NCI-H510A (cell line): Measurements from ENCODE around the gene HMG20A.

Source experiments
- DNase-seq: peaks from one replicate; lab custom pipeline; 2025; lab: John Stamatoyannopoulos, UW

The HMG20A gene

DNA sequence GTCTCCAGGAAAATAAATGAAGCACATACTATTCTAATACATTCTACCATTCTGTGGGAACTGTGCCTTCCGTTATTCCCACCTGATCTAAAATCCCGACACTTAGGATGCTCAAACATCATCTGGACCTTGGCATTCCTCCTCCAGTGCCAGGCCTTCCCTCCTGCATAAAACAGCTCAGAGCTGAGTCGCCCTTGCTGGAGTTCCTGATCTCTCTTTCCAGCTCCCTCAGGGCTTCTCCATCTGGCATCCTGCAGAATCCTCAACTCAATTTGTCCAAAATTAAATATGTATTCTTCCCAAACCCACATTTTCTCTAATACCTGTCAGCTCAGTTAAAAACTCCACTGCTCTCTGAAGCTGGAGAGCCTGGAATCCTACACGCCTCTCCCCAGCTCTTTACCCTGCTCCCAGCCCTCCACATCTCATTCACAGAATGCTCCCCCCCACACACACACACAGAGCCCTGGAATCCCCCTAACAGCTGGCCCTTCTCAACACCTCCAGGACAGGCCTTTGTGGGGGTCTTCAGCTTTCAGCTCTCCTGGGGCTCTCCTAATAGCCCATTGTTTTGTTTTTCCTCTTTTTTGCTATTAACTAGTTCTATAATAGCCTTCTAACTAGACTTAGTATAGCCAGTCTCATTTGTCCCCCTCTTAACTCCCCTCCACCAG is 78.5 kb downstream of the HMG20A start:
- no peak for DNase-seq

DNA sequence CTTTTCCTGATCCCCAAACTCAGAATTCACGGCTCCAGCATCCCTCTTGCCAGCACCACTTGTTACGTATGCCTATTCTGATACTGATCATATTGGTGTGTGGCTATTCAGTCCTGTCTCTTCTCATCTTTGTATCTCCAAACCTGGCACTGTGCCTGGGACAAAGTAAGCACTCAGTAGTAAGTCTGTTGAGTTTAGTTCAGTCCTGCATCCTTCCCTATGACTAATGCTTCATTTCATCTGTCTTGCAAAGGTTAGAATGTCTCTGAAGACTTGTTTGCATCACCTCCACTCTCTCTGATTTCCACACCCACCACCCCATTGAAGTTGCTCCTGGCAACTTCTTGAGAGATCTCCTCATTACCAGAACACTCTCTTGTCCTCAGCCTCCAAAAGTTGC is 80.3 kb downstream of the HMG20A start:
- no peak for DNase-seq

DNA sequence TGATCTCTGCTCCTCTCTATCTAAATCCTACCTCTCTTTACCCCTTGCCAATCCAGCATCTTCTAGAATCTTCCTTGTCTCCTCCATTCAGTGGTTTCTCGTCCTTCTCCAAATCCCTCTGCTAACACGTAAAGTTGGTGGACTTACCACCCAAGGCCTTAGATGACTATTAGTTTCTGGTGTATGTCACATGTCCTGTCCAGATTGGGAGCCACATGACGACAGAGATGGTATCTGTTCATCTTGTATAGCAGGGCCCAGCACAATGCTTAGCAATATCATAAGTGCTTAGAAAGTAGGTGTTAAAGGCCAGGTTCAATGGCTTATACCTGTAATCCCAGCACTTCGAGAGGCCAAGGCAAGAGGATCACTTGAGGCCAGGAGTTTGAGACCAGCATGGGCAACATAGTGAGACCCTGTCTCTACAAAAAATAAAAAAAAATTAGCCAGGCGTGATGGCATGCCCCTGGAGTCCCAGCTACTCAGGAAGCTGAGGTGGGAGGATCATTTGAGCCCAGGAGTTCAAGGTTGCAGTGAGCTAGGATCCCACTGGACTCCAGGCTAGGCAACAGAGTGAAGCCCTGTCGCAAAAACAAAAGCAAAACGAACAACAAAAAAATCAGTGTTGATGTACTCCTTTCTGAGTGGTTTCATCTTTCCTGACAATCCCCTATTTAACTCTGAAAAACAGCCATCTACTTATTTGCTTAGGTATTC is 81.8 kb downstream of the HMG20A start:
- DNase-seq, result no peak

DNA sequence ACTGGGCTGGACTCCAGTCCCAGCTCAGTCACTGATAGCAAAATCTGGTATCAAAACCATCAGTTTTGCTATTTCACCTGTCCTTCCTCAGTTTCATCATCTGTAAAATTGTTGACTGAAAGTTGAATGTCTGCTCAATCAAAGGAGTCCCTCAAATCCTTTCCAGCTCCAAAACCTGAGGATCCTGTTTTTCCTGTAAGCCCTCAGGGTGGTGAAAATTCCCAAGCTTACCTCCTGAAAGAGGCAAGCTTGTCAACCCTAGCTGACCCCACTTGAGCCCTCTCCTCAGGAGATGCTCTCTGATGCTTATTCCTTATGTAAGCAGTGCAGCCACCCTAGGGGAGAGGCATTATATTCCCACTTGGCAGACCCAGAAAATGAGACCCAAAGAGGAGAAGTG is 82.6 kb downstream of the HMG20A start:
- no peak for DNase-seq

DNA sequence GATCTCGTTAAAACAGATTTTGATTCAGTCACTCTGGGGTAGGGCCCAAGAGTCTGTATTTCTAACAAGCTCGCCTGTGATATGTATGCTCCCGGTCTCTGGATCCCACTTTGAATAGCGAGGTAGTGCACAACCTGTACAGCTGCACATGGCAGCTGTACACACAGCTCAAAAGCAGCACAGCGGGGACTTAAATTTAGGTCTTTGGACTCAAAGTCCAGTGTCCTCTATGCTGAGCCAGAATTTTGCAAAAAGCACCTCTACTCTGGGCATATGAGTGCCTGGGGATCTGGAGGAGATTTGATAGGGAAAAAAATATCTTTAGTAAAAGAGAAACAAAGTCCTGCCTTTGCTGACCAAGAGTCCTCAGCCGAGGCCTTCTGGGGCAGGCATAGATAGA is 83.1 kb downstream of the HMG20A start:
- DNase-seq, result no peak

DNA sequence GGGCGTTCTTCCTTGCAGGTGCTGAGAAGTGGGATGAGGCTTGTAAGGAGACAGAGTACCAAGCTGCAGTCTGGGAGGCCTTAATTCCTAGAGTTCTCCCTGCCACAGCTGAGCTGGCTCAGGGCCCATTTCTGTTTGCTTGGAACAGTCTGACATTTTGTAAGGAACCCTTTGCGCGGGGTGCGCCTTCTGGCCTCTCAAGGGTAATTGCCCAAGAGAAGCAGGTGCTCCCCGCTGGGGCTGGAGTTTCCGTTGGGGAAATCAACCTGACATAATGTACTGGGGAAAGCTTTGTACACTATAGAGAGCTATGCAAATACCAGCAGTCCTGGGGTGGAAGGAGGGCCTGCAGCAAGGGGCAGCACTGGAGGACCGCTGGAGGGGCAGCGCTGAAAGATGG is 83.6 kb downstream of the HMG20A start:
- peak; percentile 62 for DNase-seq

DNA sequence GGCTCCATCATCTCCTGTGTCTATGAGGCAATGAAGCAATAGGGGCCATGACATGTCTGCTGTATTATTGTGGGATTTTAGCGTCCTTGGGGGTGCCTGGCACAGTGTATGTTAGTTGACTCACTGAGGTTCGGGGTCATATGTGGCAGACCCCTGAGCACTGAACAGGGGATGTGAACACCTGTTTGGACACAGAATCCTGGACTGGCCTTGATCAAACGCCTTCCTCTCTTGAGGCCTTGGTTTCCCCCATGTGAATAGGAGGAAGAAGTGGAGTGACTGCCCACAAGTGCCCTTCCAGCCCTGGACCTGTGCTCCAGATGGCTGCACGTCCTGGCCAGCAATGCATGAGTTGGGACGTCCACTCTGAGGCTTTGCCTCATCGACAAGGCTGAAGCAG is 84.2 kb downstream of the HMG20A start:
- no peak for DNase-seq

DNA sequence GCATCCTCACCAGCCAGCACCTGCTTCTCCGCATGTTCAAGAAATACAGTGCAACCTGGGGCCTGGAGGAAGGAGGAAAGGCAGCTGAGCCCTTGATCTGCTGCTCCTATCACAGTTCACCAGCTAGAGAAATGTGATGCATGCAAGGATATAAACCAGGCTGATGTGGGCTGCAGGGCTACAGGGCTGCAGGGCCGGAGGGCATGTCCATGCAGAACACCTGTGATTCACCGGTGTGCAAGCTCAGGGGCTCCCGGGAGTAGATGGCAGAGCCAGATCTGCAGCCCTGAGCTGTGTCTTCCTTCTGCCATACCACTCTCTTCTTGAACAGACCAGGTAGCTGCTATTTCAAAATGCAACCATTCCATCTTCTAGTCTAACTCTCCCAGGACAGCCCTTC is 84.9 kb downstream of the HMG20A start:
- no peak for DNase-seq

DNA sequence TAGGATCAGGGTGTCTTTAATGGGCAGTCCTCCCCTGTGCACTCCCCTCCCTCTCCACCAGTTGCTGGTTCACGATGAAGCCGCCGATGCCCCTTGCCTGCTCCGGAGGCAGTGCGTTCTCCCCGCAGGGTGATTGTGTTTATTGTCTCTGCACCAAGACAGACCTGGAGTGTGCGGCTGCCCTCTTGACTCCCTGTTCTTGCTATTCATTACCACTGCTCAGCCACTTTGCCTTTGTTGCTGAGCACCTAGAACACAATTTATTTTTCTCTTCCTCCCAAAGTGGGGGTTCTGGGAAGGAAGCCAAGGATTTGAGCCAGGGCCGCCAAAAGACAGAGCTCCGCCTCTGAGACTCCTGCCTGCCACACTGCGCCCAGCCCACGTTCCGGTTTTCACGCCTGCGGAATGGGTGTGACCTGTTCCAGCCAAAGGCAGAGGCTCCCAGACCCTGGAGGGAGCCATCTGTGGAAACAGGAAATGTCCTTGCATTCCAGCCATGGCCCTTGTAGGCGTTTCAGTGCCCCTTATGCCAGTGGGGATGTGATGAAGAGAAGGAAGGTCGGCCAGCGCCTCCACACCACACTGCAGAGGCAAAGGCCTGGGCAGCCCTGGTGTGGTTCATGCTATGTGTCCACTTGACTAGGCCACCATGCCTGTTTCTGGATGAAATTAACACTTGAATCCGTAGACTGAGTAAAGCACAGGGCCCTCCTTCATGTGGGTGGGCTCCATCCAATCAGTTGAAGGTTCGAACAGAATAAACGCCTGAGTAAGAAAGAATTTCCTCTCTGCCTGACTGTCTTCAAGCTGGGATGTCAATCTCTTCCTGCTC is 85.8 kb downstream of the HMG20A start:
- no peak for DNase-seq

DNA sequence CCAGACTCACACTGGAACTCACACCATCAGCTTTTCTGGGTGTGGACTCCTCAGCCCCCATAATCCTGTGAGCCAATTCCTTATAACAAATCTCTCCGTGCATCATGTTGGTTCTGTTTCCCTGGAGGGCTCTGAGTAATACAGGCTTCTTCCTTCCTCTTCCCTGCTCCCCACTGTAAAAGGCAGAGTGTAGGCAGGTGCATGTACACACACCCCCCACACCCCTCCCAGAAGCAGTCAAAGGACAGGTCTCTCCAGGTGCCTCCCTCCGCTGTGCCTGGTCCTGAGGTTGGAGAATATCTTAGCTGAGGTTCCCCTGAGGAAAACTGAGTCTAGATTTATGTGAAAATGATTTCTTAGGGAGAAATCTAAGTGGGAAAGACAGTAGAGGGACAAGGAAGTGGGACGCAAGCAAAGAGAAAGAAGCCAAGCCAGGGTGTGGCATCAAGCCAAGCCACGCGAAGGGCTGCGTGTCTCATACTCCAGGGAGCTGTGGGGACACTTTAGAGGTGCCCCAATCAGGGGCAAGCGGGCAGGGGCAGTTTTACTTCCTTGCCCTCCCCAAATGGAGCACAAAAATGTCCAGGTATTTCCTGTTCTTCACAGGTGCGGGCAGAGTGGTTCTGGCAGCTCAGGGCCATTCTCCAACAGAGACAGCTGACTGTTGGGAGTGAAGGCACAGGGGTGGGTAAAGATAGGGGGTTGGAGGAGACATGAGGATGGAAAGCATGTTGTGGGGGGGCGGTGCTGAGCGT is 86.6 kb downstream of the HMG20A start:
- no peak for DNase-seq

DNA sequence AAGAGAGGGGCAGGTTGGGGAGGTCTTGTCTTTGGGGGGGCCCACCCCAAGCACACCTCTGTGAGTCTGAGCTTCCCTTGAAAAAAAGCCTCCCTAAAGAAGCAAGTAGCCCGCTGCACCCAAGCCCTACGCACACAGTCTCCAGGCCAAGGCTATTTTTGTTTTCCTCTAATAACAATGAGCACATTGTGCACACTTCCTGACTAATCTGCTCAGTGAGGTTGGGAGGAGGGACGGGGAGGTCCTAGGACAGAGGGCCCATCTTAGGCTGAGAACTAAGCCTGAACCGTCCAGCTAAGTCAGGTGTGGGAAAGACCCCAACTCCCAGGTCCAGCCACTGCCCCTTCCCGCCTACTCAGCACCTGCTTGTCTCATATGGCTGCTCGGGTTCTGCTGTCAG is 87.2 kb downstream of the HMG20A start:
- no peak for DNase-seq

DNA sequence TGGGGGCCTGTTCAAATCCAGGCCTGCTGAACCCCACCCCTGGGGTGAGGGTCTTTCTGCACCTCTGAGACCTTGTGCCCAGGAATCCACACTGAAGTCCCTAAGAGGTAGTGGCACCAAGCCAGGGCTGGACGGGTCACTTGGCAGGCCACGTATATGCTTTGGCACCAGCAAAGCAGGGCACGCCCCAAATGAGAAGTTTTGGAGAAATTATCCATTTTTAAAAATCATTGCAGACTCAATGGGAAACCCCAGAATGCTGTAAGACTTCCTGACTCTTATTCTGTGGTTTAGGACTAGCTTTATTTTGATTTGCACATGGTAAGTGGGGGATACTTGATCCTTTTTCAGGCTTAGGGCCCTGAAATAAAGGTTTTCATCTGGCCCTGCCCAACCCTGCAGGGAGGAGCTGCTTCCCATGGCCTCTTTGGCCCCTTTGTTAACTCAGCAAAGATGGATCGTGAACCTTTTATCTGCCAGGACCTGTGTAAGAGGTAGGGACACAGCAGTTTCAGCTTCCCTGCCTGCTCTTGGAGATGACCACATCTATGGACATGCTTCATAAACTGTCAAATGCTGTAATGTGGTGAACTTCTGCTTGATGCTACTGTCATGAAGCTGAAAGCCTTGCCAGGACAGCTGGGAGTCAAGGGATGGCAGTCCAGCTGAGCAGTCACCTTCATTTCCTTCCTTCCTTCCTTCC is 88.0 kb downstream of the HMG20A start:
- no peak for DNase-seq

DNA sequence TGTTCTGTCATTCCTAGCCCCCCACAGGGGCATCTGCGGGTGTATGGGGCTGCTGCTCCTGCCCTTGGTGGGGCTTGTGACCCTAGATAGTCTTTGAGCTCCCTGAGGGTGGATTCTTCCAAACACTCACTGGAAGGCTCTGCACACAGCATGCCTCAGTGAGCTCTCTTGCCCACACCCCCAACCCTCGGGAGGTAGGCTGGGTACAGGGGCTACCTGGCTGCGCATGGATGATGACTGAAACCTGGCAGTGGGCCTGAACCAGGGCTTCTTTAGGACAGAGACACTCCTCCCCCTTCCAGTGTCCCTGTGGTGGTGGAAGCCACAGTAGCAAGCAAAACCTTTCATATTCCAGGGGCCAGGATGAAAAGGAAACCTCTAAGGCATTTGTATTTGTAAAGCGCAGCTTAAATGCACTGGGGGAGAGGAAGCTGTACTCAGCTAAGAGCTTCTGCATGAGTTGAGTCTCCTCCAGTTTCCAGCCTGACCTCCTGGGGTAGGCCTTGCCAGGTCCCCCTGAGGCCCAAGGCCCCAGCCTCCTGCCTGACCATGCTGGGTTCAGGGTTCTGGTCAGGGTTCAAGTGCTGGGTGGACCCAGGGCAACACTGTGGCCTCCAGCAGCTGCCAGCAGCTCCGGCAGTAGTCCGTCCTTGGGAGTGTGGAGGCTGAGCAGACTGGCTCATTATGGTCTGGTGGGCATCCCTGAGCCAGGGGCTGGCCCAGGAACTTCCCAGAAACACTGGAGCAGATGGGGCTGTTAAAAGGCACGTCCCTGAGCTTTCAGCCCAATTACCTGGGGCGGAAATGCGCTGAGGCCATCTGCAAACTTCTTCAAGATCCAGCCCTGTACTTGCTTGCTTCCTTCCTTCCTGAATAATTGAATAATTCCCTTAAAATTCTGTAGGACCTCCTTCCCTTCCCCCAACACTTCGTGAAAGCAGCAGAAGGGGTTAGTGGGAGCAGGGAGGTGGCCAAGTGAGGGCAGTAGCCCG is 89.7 kb downstream of the HMG20A start:
- no peak for DNase-seq

DNA sequence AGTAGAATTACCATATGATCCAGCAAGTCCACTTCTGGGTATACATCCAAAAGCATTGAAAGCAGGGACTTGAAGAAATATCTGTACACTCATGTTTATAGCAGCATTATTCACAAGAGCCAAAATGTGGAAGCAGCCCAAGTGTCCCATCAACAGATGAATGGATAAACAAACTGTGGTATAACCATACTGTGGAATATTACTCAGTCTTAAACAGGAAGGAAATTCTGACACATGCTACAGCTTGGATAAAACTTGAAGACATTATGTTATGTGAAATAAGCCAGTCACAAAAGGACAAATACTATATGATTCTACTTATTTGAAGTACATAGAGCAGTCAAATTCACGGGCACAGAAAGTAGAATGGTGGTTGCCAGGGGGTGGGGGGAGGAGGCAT is 91.2 kb downstream of the HMG20A start:
- no peak for DNase-seq

DNA sequence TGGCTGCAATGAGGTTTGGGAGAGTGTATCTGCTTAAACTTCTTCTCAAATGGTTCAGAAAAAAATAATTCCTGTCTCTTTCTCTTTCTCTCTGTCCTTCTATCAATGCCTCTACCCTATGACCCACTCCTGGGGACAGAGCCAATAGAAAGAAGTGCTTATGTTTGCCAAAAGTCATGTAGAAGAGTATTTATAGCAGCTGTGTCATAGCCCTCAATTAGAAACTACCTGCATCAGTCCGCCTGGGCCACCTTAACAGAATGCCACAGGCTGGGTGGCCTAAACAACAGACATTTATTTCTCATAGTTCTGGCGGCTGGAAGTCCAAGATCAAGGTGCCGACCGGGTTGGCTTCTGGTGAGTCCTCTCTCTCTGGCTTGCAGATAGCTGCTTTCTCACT is 92.5 kb downstream of the HMG20A start:
- no peak for DNase-seq

DNA sequence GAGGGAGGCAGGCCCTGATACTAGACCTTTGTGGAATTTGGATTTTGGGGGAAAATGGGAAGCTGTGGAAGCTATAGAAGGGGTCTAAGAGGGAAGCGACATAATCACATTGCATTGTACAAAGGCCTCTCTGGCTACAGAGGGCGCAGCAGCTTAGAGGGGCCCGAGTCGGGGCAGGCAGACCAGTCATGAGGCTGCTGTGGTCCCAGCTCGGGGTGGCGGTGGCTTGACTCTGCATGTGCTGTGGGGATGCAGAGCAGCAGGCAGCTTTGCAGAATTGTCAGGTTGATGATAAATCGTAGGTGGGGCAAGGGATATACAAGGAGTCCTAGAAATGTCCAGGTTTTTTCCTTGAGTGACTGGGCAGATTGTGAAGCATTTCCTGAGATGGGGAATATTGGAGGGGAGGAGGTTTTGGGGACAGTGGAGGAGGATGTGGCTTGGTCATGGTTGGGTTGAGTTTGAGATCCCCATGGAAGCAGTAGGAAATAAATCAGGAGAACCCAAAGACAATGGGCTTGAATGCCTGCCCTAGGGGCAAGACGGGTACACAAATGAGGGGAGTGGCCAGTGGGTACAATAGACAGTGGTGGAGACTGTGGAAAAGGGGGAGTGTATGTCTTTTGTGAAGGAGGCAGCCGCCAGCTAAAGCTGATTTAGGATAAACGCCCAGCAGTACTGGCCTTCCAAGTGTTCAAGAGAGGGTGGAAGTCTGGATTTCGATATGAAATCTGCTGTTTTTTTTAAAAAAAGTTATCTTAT is 94.1 kb downstream of the HMG20A start:
- DNase-seq, result no peak

DNA sequence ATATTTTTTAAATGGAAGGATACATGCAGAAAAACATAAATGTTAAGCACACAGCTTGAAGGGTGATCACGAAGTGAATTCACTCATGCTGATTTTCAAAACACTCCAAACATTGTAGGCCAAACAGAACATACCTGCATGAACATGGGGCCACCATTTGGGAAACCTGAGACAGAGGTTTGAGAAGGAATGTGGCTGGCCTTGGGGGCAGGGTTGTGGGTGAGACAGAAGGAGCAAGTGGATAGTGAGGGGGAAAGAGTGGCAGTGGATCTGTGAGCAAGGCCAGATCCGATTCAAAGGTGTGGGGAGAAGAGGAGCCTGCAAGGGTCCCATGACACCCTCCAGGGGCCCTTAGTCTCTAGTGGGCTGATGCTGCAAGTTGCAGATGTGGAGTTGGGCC is 94.9 kb downstream of the HMG20A start:
- no peak for DNase-seq

DNA sequence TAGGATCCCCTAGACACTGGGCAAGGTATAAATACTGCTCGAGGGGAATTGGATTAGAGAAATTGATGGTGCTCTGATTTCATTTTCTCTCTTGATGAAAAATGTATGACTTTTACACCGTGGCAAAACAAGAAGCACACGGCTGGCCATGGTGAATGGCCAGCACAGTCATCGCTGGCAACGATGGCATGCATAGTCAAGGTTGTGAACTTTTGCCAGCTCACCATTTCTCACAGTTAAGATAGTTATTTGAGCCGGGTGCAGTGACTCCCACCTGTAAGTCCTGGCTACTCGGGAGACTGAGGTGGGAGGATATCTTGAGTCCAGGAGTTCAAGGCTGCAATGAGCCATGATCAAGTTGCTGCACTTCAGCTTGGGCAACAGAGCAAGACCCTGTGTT is 95.4 kb downstream of the HMG20A start:
- DNase-seq, result no peak

DNA sequence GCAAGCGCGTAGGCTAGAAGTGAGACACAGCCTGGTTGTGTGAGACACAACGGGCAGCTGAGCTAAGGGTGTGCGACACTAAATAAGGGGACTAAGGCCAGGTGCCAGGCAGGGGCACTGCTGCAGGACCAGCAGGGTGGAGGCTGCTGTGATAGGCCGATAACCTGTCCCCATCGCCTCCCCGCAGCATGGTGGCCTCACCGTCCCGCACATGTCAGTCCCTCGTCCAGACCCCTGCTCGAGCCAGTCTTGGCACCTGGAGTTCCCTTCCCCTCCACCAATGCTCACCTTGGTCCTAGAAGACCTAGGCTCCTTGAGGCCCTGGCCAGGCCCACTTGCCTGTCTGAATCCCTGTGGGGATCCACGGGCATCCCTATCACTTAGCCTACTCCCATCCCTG is 96.1 kb downstream of the HMG20A start:
- no peak for DNase-seq

DNA sequence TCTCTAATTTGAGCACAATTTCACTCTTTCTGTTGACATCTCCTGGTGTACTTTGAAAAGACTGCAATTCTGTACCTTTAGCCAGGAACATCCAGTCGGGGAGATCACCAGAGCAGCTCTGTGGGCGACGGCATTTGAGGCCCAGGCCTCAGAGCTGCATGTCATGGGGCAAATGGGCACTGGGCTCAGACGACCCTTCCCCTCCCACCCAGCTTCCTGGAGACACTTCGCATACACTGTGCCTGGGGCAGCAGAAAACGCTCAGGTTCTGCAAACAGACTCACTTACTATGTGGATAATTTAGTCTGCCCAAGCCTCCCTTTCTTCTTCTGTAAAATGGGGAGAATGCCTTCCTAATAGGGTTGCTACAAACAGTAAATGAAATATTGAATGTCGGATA is 96.9 kb downstream of the HMG20A start:
- DNase-seq, result no peak
